NCI-H82 (cell line): ENCODE data around the gene SUCLA2.
"Not testable (repeated sequence)": the region's sequence is repeated elsewhere in the genome, so short reads cannot be mapped to it uniquely, and the experiment has no call there.

ENCODE experiments used
- DNase-seq: peaks from one replicate; lab custom pipeline; 2025; lab: John Stamatoyannopoulos, UW

The SUCLA2 gene

GRCh38 chr13:47991859-47992258 lies 9.2 kb downstream of the SUCLA2 start:
- DNase-seq, result no peak

- DNase-seq, result no peak
Observed at GRCh38 chr13:47990920-47991466, 10.1 kb downstream of the SUCLA2 start.

GRCh38 chr13:47990427-47990826 lies 10.6 kb downstream of the SUCLA2 start:
- no peak for DNase-seq

- no peak for DNase-seq
Observed at GRCh38 chr13:47983070-47983469, 18.0 kb downstream of the SUCLA2 start.

- no peak for DNase-seq
Observed at GRCh38 chr13:47976325-47976724, 24.7 kb downstream of the SUCLA2 start.

- no peak for DNase-seq
Observed at GRCh38 chr13:47964863-47965262, 36.2 kb downstream of the SUCLA2 start.

- DNase-seq, result no peak
Observed at GRCh38 chr13:47962237-47962636, 38.8 kb downstream of the SUCLA2 start.

- no peak for DNase-seq
Observed at GRCh38 chr13:47959468-47960247, 41.4 kb downstream of the SUCLA2 start.

- no peak for DNase-seq
Observed at GRCh38 chr13:47957073-47957472, 44.0 kb downstream of the SUCLA2 start.

GRCh38 chr13:47955836-47956235 lies 45.2 kb downstream of the SUCLA2 start:
- DNase-seq, result no peak

- no peak for DNase-seq
Observed at GRCh38 chr13:47949799-47950198, 51.3 kb downstream of the SUCLA2 start.

- no peak for DNase-seq
Observed at GRCh38 chr13:47945738-47946137, 55.3 kb downstream of the SUCLA2 start.

GRCh38 chr13:47945146-47945545 lies 55.9 kb downstream of the SUCLA2 start:
- DNase-seq, result not testable (repeated sequence)

GRCh38 chr13:47934371-47934770 lies 66.7 kb downstream of the SUCLA2 start:
- no peak for DNase-seq

- DNase-seq, result peak; percentile 25
Observed at GRCh38 chr13:47932950-47933923, 67.8 kb downstream of the SUCLA2 start.

- no peak for DNase-seq
Observed at GRCh38 chr13:47930649-47931165, 70.4 kb downstream of the SUCLA2 start.

- DNase-seq, result no peak
Observed at GRCh38 chr13:47929156-47929555, 71.9 kb downstream of the SUCLA2 start.

- peak; percentile 63 for DNase-seq
Observed at GRCh38 chr13:47917022-47917574, 84.0 kb downstream of the SUCLA2 start.

GRCh38 chr13:47908197-47908902 lies 92.7 kb downstream of the SUCLA2 start:
- DNase-seq, result no peak

GRCh38 chr13:47904891-47905290 lies 96.2 kb downstream of the SUCLA2 start:
- no peak for DNase-seq

- no peak for DNase-seq
Observed at GRCh38 chr13:47904241-47904640, 96.8 kb downstream of the SUCLA2 start.
